ENCODE measurements around the gene TMEM243. TPM values are rescaled to one million over a fixed set of nuclear protein-coding genes. Genes with fewer than 3 reads are reported as not detected.
A peak's percentile ranks its signal among the peaks of the same experiment; 100 is the strongest.

The TMEM243 gene
- total and polyA plus RNA-seq, 10 of the 15 experiments (the other 5 are each of a cell fraction or from before 2014, with no cell fraction given), result 47.8 to 170 (median 77.9) TPM

DNA sequence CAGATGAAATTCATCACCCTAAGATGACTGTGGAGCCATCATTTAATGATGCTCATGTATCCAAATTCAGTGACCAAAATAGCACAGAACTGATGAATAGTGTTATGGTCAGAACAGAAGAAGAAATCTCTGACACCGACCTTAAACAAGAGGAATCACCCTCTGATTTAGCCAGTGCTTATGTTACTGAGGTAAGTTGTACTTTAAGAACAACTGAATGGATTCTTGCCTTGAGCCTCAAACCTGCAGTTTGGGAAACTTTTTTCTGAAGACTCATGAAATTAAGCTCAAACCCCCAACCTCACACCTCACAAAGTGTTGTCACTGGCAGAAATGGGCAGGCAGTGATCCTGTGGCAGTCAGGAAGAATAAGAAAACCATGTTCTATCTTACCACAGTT is 25.6 kb downstream of the TMEM243 start (continued):
- TF ChIP-seq ZNF592 (IDR thresholded peaks at IDR 0.05), result no peak
- TF ChIP-seq NFYA (IDR thresholded peaks at IDR 0.05; ENCODE audit: borderline replicate concordance, low read depth, low read length), result no peak
- TF ChIP-seq JUNB (IDR thresholded peaks at IDR 0.05), result no peak
- peak; percentile 35; the same call in 1 of the 2 replicates for TF ChIP-seq POLR2AphosphoS5 (IDR thresholded peaks at IDR 0.05; ENCODE audit: low read length)
- TF ChIP-seq MEF2B (IDR thresholded peaks at IDR 0.05; ENCODE audit: partially characterized antibody, poor library complexity, severe bottlenecking), result no peak

- WGBS (ENCODE audit: insufficient coverage, insufficient replicate concordance, low lambda C conversion rate, missing lambda C conversion rate), result 70% methylated on average over 6 of the region's 6 CpGs
- in situ Hi-C loops (cut with MboI), result no loop called here
- ATAC-seq (no peak), DNase-seq (ENCODE audit: low read depth, low spot score) (no peak), FAIRE-seq (no peak)
- Histone ChIP-seq H3K36me3 (ENCODE audit: control insufficient read depth in 2 of 2, insufficient read depth in 2 of 2, low read length in 1 of 2) (peaks cover 16 to 43% of the 10 kb centered on the region in 2 experiments), H4K20me1 (ENCODE audit: control insufficient read depth, insufficient read depth) (no peaks in the 10 kb centered on the region), H3K79me2 (ENCODE audit: control insufficient read depth, insufficient read depth, low read length) (peaks cover 15% of the 10 kb centered on the region), H2AFZ (ENCODE audit: control insufficient read depth, low read depth, low read length) (no peak overlapping the region), H3K9ac (ENCODE audit: control insufficient read depth, insufficient read depth, low read length) (no peak overlapping the region), H3K9me3 (replicated peaks; ENCODE audit: control insufficient read depth, insufficient read depth, low read length) (no peaks in the 10 kb centered on the region), H3K27ac (ENCODE audit: control insufficient read depth, insufficient read depth) (no peak overlapping the region), H3K4me3 (no peak overlapping the region), H3K27me3 (replicated peaks in 1 of 2; ENCODE audit: control insufficient read depth in 2 of 2, insufficient read depth in 2 of 2, low read length in 1 of 2) (no peaks in the 10 kb centered on the region), H3K4me2 (ENCODE audit: control insufficient read depth, insufficient read depth) (no peak overlapping the region), H3K4me1 (ENCODE audit: control insufficient read depth, insufficient read depth, low read length) (no peaks in the 10 kb centered on the region)
- CTCF ChIA-PET, result interaction anchor here (0.7 to 1.3 kb wide), 6 partner anchors 9 to 45 kb away, joined by 3 to 5 read pairs (median 3); no protein-coding TSS in a partner anchor
- POLR2A ChIA-PET, result interaction anchor here (1.0 to 1.5 kb wide), 2 partner anchors 17 to 34 kb away, joined by 3 to 4 read pairs; no protein-coding TSS in a partner anchor
- BruUV-seq (replicated peaks), result TSS peak; percentile 0
- TF ChIP-seq NFIC (IDR thresholded peaks at IDR 0.05; ENCODE audit: low read depth, low read length) (no peak), EED (IDR thresholded peaks at IDR 0.05; ENCODE audit: low read depth) (no peak), POLR2A (IDR thresholded peaks at IDR 0.05; ENCODE audit: low read depth, low read length) (peak; percentile 66; the same call in 1 of the 2 replicates), SREBF1 (IDR thresholded peaks at IDR 0.05; ENCODE audit: low read length) (no peak), POLR2AphosphoS2 (IDR thresholded peaks at IDR 0.05; ENCODE audit: low read depth, low read length) (no peak), KAT2A (conservative IDR thresholded peaks at IDR 0.05; ENCODE audit: control insufficient read depth, low read depth, low read length) (no peak), POU2F2 (IDR thresholded peaks at IDR 0.05; ENCODE audit: borderline replicate concordance, low read depth, low read length) (peak; percentile 9; the same call in 1 of the 3 replicates), BCL3 (IDR thresholded peaks at IDR 0.05; ENCODE audit: borderline replicate concordance, insufficient read depth, low read depth, low read length, poor library complexity, severe bottlenecking) (peak; percentile 32), FOXM1 (IDR thresholded peaks at IDR 0.05; ENCODE audit: low read depth, low read length) (0 out of 2 replicates have a peak, but pooled peaks have one; percentile 4), POLR2AphosphoS5 (IDR thresholded peaks at IDR 0.05; ENCODE audit: low read length) (peak; percentile 60)
- RAD21 ChIA-PET (ENCODE audit: unreplicated experiment), result interaction anchor here (1.0 to 1.4 kb wide), 3 partner anchors 19 to 32 kb away, joined by 3 read pairs; no protein-coding TSS in a partner anchor
- SMC1A ChIA-PET (ENCODE audit: uncharacterized antibody, unreplicated experiment), result interaction anchor here (0.7 to 2.6 kb wide), 9 partner anchors 8 to 464 kb away, joined by 3 to 21 read pairs (median 3); partner anchors contain the start of gene DMTF1
- intact Hi-C loops (cut with micrococcal nuclease; ENCODE audit: unreplicated experiment), result no loop called here
Observed at GRCh38 chr7:87192784-87193487, 26.6 kb downstream of the TMEM243 start.

All from GM12878 (cell line).